Stimulated activated CD4-positive, alpha-beta T cell treated with anti-CD3 and anti-CD28 coated beads, TNF-alpha, amount 100 ng/mL, for 4 hours (primary cell): ENCODE data around the gene CRYBG1.

ENCODE experiments used
- DNase-seq, 3 experiments: peaks; one replicate each; pipeline ENCODE4 v3.0.0-alpha.2; 2020; ENCODE audit warnings: low read depth in 3 of 3

Gene CRYBG1

DNA sequence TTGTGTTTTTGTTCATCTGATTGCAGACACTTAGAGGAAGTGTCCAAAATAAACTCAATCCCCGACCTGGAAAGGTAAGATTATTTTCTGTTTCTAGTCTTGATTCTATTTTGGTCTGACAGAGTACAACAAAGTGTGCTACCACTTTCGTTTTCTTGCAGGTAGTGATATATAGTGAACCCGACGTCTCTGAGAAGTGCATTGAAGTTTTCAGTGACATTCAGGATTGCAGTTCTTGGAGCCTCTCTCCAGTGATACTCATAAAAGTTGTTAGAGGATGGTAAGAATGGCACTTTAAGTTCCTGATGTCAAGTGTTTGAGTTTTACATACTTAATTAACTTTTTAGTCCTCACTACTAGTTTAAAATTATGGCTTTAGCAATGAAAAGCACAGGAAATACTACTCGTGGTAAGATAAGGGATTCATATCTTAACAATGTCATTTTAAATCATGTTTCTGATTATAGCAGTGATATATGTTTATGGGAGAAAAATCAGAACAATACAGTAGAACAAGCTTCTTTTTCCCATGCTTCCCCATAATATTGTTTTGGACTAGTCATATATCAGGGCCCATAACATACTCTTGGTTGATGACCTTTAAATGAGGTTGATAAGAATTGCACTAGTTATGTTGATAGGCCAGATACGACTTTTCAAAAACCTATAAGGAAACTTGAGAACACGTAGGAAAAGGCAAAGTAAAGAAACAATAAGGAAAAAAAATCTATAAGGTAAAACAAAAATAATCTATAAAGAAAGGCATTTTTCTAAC lies 164.8 kb downstream of the CRYBG1 start:
- DNase-seq = no peak

DNA sequence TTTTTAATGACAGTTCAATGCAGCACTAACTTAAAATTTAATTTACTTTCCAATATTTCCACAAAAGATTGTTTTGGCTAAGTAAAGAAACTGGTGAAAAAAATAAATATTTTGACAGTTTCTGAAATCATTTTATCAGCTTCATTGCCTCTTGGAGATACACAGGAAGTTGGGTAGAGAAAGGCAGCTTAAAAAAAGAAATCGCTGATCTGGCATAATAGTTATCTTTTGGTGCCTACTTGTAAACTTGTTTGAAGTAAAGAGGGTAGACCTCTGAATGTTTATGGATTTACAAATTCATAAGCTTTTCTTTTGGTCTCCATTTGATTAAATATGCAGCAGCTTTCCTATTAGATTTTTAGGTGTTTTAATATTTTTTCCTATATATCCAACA lies 165.4 kb downstream of the CRYBG1 start:
- no peak for DNase-seq

DNA sequence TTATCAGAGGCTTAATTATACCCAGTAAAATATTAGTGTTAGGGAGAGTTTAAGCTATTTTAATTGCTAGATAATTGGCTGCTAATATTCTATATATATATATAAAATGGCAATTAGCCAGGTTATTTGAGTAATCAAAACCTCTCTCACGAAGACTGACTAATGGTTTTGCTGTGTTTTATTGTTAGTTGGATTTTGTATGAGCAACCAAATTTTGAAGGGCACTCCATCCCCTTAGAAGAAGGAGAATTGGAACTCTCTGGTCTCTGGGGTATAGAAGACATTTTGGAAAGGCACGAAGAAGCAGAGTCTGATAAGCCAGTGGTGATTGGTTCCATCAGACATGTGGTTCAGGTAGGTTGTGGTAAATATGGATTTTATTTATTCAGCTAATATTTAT lies 166.6 kb downstream of the CRYBG1 start:
- no peak for DNase-seq

DNA sequence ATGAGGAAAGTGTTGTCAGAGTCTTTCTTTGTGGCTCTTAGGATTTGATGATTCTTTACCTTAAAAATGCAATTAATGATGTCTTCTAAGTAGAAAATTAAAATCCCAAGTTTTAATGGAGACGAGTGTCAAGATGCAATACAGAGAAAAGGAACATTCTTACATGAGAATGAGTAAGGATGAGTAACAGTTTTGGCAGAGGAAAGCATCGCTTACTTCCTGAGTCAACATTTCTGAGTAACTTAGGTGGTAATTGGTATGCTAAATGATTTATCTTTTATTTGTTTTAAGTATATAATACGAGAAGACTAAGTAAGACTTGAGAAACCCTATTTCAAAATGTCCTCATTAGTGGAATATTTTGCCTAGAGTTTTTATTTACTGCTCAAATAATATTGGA lies 167.5 kb downstream of the CRYBG1 start:
- no peak for DNase-seq

DNA sequence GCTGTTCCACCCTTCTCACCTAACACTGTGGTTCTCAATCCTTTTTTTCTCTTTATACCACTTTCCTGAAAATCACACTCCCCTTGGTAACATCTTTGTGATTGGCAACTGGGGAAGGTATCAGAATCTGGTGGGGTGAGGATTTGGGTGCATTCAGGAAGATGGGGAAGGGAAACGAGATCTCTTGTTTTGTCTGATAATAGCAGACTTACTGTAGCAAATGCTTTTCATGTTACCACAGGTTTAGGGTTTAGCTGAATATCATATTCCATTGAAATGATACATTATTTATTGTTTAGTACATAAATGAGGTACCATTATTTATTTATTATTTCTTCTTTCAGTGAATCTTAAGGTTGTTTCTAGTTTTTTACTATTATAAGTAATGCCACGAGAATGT lies 168.0 kb downstream of the CRYBG1 start:
- DNase-seq = no peak

DNA sequence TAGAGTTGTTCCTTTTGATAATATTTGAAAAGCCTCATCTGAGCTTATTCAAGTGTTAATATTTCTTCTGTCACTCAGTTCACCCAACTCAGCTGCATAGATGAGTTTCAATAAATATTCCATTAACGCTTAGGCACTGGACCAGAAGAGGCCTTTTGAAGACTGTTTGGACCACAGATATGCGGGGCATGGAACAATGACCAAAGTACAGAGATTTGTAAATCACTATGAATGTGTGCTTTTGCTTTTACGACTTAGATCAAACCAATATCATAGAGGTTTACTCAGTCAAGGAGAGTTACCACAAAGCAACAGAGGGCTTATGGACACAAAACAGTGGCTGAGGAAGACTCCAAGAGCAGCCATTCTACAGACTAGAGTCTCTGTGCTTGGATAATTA lies 168.9 kb downstream of the CRYBG1 start:
- no peak for DNase-seq

DNA sequence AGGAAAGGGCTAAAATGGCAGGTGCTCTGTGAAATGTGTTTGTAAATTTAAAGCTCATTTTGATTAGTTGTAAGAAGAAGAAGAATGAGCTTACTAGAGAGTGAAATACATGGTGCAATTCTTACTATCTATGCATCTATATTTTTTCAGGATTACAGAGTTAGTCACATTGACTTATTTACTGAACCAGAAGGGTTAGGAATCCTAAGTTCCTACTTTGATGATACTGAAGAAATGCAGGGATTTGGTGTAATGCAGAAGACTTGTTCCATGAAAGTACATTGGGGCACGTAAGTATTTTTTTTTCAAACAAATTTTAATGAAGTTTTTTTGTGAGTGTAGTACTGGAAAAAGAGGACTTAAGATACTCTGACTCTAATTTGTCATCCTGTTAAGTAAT lies 169.5 kb downstream of the CRYBG1 start:
- DNase-seq = no peak

DNA sequence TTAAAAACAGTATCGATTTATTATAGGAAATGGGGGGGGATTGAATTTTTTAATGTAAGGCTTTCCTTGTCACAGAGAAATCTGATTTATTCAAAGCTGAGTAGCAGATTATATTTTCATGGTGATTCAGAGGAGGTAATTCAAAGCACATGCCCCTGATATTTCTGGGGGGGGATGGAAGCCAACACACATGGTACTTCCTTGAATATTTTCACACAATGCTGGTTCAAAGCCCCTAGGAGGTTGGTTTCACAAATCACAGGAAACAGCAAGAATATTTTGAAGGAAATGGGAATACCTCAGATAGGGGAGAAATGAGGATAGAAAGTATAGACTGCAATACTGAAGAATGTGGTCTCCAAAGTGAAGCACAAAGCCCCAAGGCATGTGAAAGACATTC lies 170.0 kb downstream of the CRYBG1 start:
- DNase-seq = no peak

DNA sequence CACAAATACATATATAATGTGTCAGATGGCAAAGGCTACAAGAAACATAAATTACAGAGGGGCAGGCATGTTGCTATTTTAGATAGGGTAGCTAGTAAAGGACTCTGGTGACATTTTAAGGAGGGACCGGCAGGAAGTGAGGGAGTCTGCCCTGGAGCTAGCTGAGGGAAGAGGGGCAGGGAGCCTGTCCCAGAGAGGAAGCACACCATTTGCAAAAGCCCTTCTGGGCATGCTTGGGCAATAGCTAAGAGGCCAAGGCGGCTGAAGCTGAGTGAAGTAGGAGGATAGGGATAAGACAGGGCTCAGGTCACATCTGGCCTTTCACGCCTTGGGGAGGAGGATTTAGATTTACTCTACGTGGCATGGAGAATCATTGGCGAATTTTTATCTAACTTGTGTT lies 172.5 kb downstream of the CRYBG1 start:
- no peak for DNase-seq

DNA sequence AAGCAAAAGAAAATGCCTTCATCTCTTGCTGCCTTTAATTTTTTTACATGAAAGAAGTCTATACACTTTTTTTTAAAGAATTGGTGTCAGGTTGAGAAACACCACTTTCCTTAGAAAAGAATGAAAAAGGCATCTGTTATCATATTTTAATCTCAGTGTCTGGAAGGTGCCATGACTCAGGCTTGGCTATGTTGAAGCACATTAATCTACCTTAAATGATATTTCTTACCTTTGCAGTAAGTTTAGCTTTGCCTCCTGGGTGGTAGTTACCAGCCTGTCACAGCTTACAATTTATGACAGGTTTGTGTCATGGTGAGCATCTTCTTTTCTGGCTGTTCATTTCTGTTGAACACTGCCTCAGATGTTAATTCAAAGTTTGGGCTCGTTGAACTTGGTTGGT lies 173.5 kb downstream of the CRYBG1 start:
- DNase-seq = no peak

DNA sequence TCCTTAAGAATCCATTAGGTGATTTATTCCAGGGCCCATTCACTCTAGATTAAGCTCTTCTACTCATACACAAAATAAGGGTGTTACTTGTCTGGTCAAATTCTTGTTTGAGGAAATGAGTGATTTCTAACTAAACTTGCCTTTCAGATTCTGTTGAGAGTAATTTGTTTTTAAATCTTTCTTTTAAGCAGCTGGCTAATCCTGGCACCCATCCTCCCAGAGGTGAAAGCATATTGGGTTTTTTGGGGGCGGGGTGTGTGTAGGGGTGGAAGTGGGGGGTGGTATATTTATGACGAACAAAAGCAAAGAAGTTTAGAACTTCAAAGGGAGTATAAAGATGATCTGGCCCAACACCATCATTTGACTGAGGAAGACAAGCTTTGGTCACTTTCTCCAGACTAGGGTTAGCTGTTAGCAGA lies 174.1 kb downstream of the CRYBG1 start:
- DNase-seq = peak in 1 of 3 experiments; percentile 44

DNA sequence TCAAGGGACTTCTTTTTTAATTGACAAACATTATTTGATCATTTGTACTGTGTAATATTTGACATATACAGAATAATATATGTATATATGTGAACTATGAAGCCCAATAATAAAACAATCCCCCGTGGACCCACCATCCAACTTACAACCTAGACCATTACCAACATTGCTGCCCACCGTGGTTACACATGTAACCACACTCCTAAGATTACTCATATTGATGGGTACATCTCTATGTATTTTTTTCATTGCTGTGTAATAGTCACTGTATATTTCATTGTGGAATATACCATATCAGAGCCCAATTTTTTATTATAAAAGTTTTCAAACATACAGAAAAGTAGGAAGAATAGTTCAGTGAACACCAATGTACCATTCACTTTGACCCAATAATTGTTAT lies 174.5 kb downstream of the CRYBG1 start:
- no peak for DNase-seq

DNA sequence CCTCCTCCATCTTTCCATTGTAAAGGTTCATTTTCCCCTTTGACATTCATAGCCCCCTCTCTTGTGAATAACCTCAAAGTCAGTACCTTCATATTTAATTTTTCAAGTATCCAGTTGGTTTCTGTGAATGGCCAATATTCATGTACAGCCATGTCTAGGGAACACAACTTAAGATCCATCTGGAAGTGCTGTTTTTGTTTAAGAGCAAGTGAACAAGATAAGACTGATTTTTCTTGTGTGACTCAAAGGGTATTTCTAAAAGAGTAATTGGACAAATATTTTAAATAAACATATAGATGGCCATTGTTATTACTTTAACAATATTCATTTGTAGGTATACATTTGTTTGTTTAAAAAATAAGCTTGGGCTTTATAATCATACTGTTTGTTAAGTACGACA lies 175.8 kb downstream of the CRYBG1 start:
- DNase-seq = no peak

DNA sequence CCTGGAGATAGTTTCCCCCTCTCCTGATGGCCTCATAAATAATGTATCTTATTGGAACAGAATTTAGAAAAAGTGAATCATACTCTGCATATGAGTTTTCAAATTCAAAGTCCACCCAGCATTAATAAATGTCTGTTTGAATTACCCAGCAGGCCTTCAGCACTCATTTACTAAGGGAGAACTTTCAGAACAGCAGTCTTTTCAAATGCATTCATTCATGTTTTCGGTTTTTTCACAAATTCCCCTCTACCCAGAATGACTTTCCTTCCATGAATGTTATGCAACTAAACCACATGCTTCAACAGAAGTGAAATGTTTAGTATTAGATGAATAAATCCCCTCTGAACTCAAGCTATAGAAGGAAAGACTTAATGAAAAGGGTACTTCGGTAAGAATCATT lies 176.3 kb downstream of the CRYBG1 start:
- DNase-seq = no peak

DNA sequence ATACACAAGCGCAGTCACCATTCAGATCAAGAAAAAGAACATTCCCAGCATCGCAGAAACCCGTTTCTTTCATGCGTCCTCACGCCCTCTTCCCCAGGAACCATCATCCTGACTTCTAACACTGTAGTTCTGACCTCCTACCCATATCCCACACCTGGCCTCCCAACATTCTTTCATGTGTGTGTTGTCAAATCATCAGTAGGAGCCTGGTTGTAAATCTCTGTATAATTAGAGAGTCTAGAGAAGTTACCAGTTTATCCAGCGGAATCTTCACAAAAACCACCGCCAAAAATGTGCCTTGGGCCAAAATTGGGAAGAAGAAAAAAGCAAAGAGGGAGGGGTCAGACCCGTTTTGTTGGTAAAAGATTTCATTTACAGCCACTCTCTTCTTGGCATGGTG lies 177.1 kb downstream of the CRYBG1 start:
- DNase-seq = no peak

DNA sequence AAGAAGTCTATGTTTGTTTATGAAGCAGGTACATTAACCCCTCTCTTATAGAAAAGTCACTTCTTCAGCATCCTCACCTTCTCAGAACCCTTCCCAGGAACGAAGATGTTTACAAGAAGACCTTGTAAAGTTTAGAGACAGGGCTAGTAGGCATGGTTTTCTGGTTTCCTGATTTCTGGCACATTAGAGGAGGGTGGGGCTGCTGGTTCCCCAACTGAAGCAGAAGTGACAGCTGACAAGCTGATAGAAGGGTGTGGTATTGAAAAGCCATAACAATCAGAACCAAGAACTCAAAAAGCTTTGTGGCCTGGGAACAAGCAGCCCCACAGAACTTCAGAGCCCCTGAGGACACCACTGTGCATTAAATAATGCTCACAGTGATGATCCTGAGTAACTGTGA lies 177.6 kb downstream of the CRYBG1 start:
- no peak for DNase-seq

DNA sequence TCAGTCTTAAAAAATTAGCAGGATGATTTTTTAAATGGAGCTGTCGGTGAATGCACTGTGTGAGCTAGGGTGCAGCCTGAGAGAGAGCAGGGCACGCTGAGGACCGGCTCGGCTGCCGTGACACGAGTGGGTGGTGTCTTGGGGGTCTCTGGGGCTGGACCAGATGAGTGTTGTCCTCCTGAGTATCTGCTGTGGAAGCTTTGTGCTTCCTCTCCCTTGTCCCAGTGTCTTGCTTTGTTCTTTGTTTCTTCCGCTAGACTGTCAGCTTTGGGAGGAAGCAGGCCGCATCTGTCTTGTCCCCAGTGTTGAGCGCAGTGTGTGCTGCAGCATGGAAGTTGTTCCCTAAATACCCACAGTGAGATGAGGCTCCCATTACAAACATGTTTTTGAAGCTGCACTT lies 179.4 kb downstream of the CRYBG1 start:
- no peak for DNase-seq

DNA sequence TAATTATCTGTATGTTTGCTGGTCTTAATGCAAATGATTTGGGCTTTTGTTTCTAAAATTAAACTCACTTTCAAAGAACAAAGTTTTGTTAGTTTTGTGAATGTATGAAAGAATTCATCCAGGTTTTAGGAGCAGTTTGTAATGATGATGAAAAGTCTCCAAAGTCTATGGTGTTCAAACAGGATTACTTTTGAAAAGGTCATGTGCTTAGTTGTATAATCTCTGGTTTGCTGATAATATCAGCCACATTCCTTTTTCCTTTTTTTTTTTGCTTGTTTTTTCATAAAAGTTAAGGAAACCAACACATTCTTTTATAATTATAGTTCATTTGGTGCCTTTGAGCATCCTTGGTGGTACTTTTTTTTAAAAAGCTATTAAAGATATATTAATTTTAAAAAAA lies 179.9 kb downstream of the CRYBG1 start:
- no peak for DNase-seq

DNA sequence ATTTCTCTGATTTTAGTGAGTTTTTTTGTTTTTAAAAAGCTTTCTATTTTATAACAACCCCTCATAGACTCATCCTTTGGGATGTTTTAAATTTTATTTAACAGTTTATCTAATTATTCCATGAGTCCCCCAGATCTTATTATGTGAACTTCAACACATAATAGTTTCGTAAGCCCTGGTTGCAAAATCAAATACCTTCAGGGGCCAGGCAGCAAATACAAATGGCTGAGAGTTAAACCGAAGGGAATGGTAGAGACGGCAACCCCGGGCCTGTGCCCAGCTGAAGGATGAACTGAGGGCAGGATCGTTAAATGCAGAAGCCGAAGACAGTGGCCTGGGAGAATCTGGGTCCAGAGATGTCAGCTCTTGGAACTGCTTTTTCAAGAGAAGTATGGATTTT lies 180.4 kb downstream of the CRYBG1 start:
- DNase-seq = no peak

DNA sequence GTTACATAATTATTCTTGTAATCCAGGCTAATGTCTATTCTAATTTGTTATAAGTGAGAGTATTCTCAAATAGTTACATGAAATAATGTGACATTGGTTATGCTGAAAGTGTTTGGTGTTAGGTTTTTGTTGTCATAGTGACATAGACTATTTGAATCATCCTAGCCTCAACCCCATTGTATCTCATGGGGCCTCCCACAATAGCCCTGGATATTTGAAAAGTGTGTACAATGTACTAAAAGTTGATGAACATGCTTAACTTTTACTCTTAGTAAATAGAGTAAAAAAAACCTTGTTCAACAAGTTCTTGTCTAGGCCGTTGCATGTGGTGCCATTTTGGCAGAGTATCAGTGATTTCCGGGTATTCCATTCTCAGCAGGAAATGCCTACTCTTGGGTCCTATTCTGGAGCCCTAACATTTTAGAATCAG lies 185.8 kb downstream of the CRYBG1 start:
- DNase-seq = no peak

DNA sequence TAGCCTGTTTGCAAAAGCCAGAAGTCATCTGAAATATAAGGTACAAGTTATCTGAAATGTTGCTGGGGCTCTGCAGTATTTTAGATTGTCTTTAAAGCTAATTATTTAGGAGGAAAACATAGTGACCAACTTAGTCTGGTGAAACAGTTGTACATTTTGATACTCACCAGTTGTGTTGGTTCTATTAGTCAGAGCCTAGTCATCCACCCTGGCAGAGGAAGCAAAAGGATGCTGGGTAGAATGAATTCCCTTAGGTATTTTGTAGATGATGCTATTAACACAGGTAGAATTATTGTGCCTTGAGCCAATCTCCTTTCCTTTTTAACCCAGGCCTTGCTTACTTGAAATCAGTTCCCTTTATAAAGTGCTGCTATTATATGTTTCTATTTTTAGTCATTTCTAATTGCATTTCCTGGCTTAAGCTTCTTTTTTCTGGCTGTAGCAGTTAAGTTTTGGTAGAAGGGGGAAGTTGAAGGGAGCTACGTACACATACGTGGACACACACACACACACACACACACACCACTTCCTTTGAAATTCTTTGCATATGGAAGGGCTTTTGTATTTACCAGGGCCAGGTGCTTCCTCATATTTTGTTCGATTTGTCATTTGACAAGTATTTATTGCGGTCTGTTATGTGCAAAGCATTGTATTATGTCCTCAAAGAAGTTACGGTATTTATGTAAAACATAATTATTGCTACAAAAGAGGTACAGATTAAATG lies 186.3 kb downstream of the CRYBG1 start:
- no peak for DNase-seq

DNA sequence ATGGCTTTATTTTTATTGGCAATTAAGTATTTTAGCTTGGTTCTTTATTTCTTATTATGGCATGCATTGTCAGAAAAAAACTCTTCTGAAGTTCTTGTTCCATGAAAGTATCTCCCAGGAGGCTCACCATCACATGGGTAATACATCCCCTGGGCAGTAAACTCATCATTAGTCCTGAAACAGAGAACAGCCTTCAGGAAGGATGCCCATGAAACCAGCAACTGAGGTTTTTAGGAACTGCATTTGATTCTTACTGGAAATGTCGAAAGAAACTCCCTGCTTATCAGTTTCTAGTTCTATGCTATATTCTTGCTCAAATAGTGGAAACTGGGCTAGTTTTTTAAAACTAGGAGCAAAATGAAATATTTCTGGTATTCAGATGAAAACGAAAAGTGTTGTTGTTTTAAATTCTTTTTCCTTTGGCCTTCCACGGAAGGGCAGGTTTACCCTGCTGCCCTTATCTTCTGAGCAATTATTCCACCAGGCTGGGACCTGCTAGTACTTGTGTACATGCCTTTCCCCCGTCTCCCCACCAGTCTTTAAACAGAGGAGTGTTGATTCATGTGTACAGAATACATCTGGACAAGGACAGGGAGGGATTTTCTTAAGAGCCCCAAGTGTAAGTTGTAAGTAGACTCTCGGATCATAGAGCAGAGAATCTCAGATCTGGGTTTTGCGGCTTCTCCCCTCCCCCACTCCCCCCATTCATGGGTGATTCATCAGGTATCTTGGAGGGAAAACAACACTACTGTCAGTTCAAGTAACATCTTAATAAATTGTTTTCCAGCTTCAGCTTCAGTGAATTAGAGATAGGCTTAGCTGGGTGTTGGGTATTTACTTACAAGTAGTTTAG lies 187.3 kb downstream of the CRYBG1 start:
- DNase-seq = no peak
